H9 (cell line): ENCODE results near the gene PIGX. TPM values are rescaled to one million over a fixed set of nuclear protein-coding genes. Genes with fewer than 3 reads are reported as not detected.

Experiments used
- DNase-seq: peaks from one replicate; pipeline ENCODE4 v3.0.0-alpha.2; 2017
- H2AFZ ChIP-seq: one replicate; pipeline ENCODE4 v1.6.1; 2013; ENCODE audit warnings: mild to moderate bottlenecking, low read length, control low read depth, moderate library complexity
- H2AK5ac ChIP-seq: 2 replicates; pipeline ENCODE4 v1.6.1; 2013; ENCODE audit warnings: low read length, control low read depth, mixed read lengths; ENCODE audit not compliant: insufficient read length
- H2BK120ac ChIP-seq: one replicate; pipeline ENCODE4 v1.6.1; 2013; ENCODE audit warnings: low read depth, mild to moderate bottlenecking, low read length, control low read depth, inconsistent platforms; ENCODE audit not compliant: poor library complexity, severe bottlenecking
- H2BK12ac ChIP-seq: 2 replicates; pipeline ENCODE4 v1.6.1; 2013; ENCODE audit warnings: low read length, control low read depth, mixed read lengths, low read depth; ENCODE audit not compliant: insufficient read length
- H2BK15ac ChIP-seq: 2 replicates; pipeline ENCODE4 v1.6.1; 2013; ENCODE audit warnings: low read depth, low read length, control low read depth
- H2BK20ac ChIP-seq: one replicate; pipeline ENCODE4 v1.6.1; 2013; ENCODE audit warnings: low read depth, mild to moderate bottlenecking, low read length, control low read depth, inconsistent platforms; ENCODE audit not compliant: poor library complexity, severe bottlenecking
- H2BK5ac ChIP-seq: 2 replicates; pipeline ENCODE4 v1.6.1; 2013; ENCODE audit warnings: low read length, control low read depth, mixed read lengths; ENCODE audit not compliant: insufficient read length
- H3K14ac ChIP-seq: 2 replicates; pipeline ENCODE4 v1.6.1; 2013; ENCODE audit warnings: low read length, control low read depth; ENCODE audit not compliant: insufficient read depth
- H3K18ac ChIP-seq: 2 replicates; pipeline ENCODE4 v1.6.1; 2013; ENCODE audit warnings: low read depth, mild to moderate bottlenecking, mixed read lengths, low read length, control low read depth; ENCODE audit not compliant: insufficient read length
- H3K23ac ChIP-seq: 2 replicates; pipeline ENCODE4 v1.6.1; 2013; ENCODE audit warnings: low read length, control low read depth, mixed read lengths, low read depth; ENCODE audit not compliant: insufficient read length
- H3K23me2 ChIP-seq: 2 replicates; pipeline ENCODE4 v1.6.1; 2013; ENCODE audit warnings: low read depth, mild to moderate bottlenecking, mixed read lengths, low read length, control low read depth; ENCODE audit not compliant: insufficient read length, poor library complexity, severe bottlenecking
- H3K27ac ChIP-seq: 2 replicates; pipeline ENCODE4 v1.5.1; 2013; ENCODE audit warnings: low read length, control low read depth, mixed read lengths, low read depth; ENCODE audit not compliant: insufficient read length
- H3K27me3 ChIP-seq: 2 replicates; pipeline ENCODE4 v1.6.1; 2013; ENCODE audit warnings: low read length, control low read depth, inconsistent platforms; ENCODE audit not compliant: insufficient read depth
- H3K4ac ChIP-seq: 2 replicates; pipeline ENCODE4 v1.6.1; 2013; ENCODE audit warnings: low read depth, mild to moderate bottlenecking, control low read depth, inconsistent platforms, low read length, moderate library complexity
- H3K4me1 ChIP-seq: 2 replicates; pipeline ENCODE4 v1.6.1; 2013; ENCODE audit warnings: low read length, control low read depth, inconsistent platforms; ENCODE audit not compliant: insufficient read depth
- H3K4me2 ChIP-seq: 2 replicates; pipeline ENCODE4 v1.6.1; 2013; ENCODE audit warnings: low read length, control low read depth, mixed read lengths; ENCODE audit not compliant: insufficient read length, insufficient read depth
- H3K56ac ChIP-seq: 2 replicates; pipeline ENCODE4 v1.6.1; 2013; ENCODE audit warnings: low read depth, mild to moderate bottlenecking, mixed read lengths, low read length, control low read depth; ENCODE audit not compliant: insufficient read length
- H3K79me1 ChIP-seq: 2 replicates; pipeline ENCODE4 v1.6.1; 2013; ENCODE audit warnings: low read depth, mild to moderate bottlenecking, moderate library complexity, low read length, control low read depth, inconsistent platforms; ENCODE audit not compliant: insufficient read depth, poor library complexity, severe bottlenecking
- H3K79me2 ChIP-seq: 2 replicates; pipeline ENCODE4 v1.6.1; 2013; ENCODE audit warnings: low read length, control low read depth, inconsistent platforms; ENCODE audit not compliant: insufficient read depth
- H3K9ac ChIP-seq: 2 replicates; pipeline ENCODE4 v1.6.1; 2013; ENCODE audit warnings: low read length, control low read depth, mixed read lengths; ENCODE audit not compliant: insufficient read length; ENCODE audit errors: extremely low read depth
- H3K9me3 ChIP-seq: one replicate; pipeline ENCODE4 v1.6.1; 2013; ENCODE audit warnings: low read depth, low read length, inconsistent platforms; ENCODE audit not compliant: control insufficient read depth
- H3T11ph ChIP-seq: one replicate; pipeline ENCODE4 v1.6.1; 2013; ENCODE audit warnings: mild to moderate bottlenecking, low read length, control low read depth, inconsistent platforms
- H4K20me1 ChIP-seq: one replicate; pipeline ENCODE4 v1.6.1; 2013; ENCODE audit not compliant: control insufficient read depth, insufficient read length, insufficient read depth
- H4K5ac ChIP-seq: 2 replicates; pipeline ENCODE4 v1.6.1; 2013; ENCODE audit warnings: low read depth, mild to moderate bottlenecking, mixed read lengths, low read length, control low read depth; ENCODE audit not compliant: insufficient read length
- H4K8ac ChIP-seq: replicated peaks from 2 replicates; pipeline ENCODE4 v1.6.1; 2013; ENCODE audit warnings: low read length, control low read depth, mixed read lengths, low read depth; ENCODE audit not compliant: insufficient read length
- H4K91ac ChIP-seq: 2 replicates; pipeline ENCODE4 v1.6.1; 2013; ENCODE audit warnings: low read depth, mild to moderate bottlenecking, moderate library complexity, mixed read lengths, low read length, control low read depth; ENCODE audit not compliant: insufficient read length
- H3K27ac Mint-ChIP-seq, 3 experiments: 2 replicates in 2 of 3; 3 replicates in 1 of 3; pipeline ENCODE4 v1.8.0; 2020 to 2021; ENCODE audit warnings: mixed read lengths in 3 of 3, mild to moderate bottlenecking in 1 of 3, moderate library complexity in 1 of 3
- H3K27me3 Mint-ChIP-seq: 2 replicates; pipeline ENCODE4 v1.8.0; 2021; ENCODE audit warnings: low read depth, mild to moderate bottlenecking, moderate library complexity, mixed read lengths
- H3K36me3 Mint-ChIP-seq, 3 experiments: 2 replicates in 2 of 3; 3 replicates in 1 of 3; pipeline ENCODE4 v1.8.0; 2020 to 2021; ENCODE audit warnings: low read depth in 3 of 3, mixed read lengths in 3 of 3; ENCODE audit not compliant: insufficient read depth in 1 of 3
- H3K4me1 Mint-ChIP-seq, 2 experiments: 2 replicates each; pipeline ENCODE4 v1.8.0; 2020; ENCODE audit warnings: mixed read lengths in 2 of 2
- H3K4me3 Mint-ChIP-seq, 2 experiments: 2 replicates in 1 of 2; 3 replicates in 1 of 2; pipeline ENCODE4 v1.8.0; 2020 to 2021; ENCODE audit warnings: mild to moderate bottlenecking in 2 of 2, mixed read lengths in 2 of 2, moderate library complexity in 1 of 2
- H3K9me3 Mint-ChIP-seq, 2 experiments: 2 replicates in 1 of 2; 3 replicates in 1 of 2; pipeline ENCODE4 v1.8.0; 2020; ENCODE audit warnings: mild to moderate bottlenecking in 2 of 2, mixed read lengths in 2 of 2, moderate library complexity in 1 of 2
- CTCF ChIP-seq: fragments of 200-600 bp; sonication (generic); conservative IDR thresholded peaks from 3 replicates; pipeline ENCODE4 v1.8.0; 2021; ENCODE audit warnings: antibody characterized with exemption, mild to moderate bottlenecking
- WGBS: extraction: QIAGEN DNeasy Blood & Tissue Kit; methylation state at CpG from one replicate; pipeline ENCODE4 v1.1.7; 2013; ENCODE audit warnings: missing lambda C conversion rate, low lambda C conversion rate, mixed read lengths; ENCODE audit not compliant: insufficient read length; ENCODE audit errors: extremely low coverage; 5-methylcytosine and 5-hydroxymethylcytosine counted together
- total RNA-seq: library from RNA; stranded (reverse); gene quantifications from 2 replicates; pipeline ENCODE4 v1.2.1, GENCODE V29; 2021

PIGX gene
- total RNA-seq, 1 experiment from 2014 or later: 20.0 TPM

DNA sequence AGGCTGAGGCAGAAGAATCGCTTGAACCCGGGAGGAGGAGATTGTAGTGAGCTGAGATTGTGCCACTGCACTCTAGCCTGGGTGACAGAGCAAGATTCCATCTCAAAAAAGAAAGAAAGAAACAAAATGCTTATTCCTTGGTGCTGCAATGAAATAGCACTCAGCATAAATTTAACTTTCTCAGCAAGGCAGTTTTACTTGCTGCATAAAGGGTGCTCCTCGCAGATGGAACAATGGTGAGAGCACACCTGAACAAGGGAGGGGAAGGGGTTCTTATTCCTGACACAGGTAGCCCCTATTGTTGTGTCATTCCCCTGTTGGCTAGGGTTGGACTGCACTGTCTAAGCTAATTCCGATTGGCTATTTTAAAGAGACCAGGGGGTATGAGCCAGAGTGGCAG is 44.6 kb downstream of the PIGX start:
- no peak overlapping the region for H4K8ac ChIP-seq
- Mint-ChIP-seq H3K27ac (peak overlapping the region in 1 of 3 experiments; percentile 88; a peak in 1 of 7 replicates), H3K9me3 (peaks cover 31 to 49% of the 10 kb centered on the region in 2 experiments), H3K36me3 (peaks cover 68 to 74% (median 69%) of the 10 kb centered on the region in 3 experiments), H3K4me3 (no peak overlapping the region), H3K4me1 (peaks cover 6 to 10% of the 10 kb centered on the region in 2 experiments; a peak in 3 of 4 replicates), H3K27me3 (no peaks in the 10 kb centered on the region)
- WGBS: no CpG with 5 or more reads among the region's 4 CpGs
- H2AFZ ChIP-seq: no peak overlapping the region
- no peak overlapping the region for H2AK5ac ChIP-seq
- no peak overlapping the region for H3K56ac ChIP-seq
- H4K5ac ChIP-seq: no peak overlapping the region
- H3K4ac ChIP-seq: no peak overlapping the region
- H3K27ac ChIP-seq: no peak overlapping the region
- H4K20me1 ChIP-seq: no peaks in the 10 kb centered on the region
- DNase-seq: no peak
- H2BK15ac ChIP-seq: no peak overlapping the region
- no peak overlapping the region for H3T11ph ChIP-seq
- no peak overlapping the region for H2BK12ac ChIP-seq
- H3K14ac ChIP-seq: no peak overlapping the region
- H3K27me3 ChIP-seq: no peaks in the 10 kb centered on the region
- no peak for TF ChIP-seq CTCF
- H3K23me2 ChIP-seq: no peaks in the 10 kb centered on the region
- no peak overlapping the region for H2BK120ac ChIP-seq
- no peak overlapping the region for H4K91ac ChIP-seq
- no peak overlapping the region for H3K4me2 ChIP-seq
- no peak overlapping the region for H3K18ac ChIP-seq
- peaks cover 3% of the 10 kb centered on the region; the same call in 1 of the 2 replicates for H3K4me1 ChIP-seq
- peaks cover 21% of the 10 kb centered on the region for H3K79me1 ChIP-seq
- no peak overlapping the region for H3K23ac ChIP-seq
- peaks cover 11% of the 10 kb centered on the region for H3K9me3 ChIP-seq
- H2BK20ac ChIP-seq: no peak overlapping the region
- no peak overlapping the region for H3K9ac ChIP-seq
- H2BK5ac ChIP-seq: no peak overlapping the region
- peaks cover 47% of the 10 kb centered on the region; the same call in 1 of the 2 replicates for H3K79me2 ChIP-seq
